ENCODE measurements around the gene DNAJC16.

DNA sequence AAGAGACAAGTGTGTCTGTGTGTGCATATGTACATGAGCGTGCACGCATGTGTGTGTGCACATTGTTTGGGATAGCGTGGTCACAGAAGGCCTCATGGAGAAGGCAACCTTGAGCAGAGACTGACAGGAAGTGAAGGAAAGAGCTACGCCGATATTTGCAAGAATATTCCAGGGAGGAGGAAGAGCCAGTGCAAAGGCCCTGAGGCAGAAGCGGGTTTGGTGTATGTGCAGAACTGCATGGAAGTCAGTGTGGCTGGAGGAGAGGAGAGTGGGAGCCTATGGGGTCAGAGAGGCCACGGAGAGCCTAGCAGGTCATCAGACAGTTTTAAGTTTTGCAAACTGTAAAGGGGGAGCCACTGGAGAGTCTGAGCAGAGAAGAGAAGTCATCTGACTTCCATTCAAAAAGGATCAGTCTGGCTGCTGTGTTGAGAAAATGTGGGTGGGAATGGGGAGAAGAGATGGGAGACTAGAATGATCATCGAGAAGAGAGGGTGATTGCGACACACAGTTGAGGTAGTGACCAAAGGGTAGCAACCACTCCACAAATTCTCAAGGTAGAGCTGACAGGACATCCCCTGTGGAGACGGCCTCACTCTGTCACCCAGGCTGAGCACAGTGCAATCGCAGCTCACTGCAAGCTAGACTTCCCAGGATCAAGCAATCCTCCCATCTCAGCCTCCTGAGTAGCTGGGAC, 46.8 kb upstream of the DNAJC16 start:
- TF ChIP-seq, protein P1, sequence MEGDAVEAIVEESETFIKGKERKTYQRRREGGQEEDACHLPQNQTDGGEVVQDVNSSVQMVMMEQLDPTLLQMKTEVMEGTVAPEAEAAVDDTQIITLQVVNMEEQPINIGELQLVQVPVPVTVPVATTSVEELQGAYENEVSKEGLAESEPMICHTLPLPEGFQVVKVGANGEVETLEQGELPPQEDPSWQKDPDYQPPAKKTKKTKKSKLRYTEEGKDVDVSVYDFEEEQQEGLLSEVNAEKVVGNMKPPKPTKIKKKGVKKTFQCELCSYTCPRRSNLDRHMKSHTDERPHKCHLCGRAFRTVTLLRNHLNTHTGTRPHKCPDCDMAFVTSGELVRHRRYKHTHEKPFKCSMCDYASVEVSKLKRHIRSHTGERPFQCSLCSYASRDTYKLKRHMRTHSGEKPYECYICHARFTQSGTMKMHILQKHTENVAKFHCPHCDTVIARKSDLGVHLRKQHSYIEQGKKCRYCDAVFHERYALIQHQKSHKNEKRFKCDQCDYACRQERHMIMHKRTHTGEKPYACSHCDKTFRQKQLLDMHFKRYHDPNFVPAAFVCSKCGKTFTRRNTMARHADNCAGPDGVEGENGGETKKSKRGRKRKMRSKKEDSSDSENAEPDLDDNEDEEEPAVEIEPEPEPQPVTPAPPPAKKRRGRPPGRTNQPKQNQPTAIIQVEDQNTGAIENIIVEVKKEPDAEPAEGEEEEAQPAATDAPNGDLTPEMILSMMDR (IDR thresholded peaks at IDR 0.05): no peak
- TF ChIP-seq POLR2AphosphoS5 (IDR thresholded peaks at IDR 0.05) (no peak), POLR2A (IDR thresholded peaks at IDR 0.05) (no peak), EP300 (IDR thresholded peaks at IDR 0.05; ENCODE audit: low read depth) (no peak)
